Endothelial cell of umbilical vein (primary cell): Measurements from ENCODE around the gene MTA1. TPM values are rescaled to one million over a fixed set of nuclear protein-coding genes. Genes with fewer than 3 reads are reported as not detected.

Source experiments
- BruUV-seq: library from RNA; stranded (reverse); fragments of 400-500 nt; replicated peaks from 2 replicates; lab custom pipeline; 2021; lab: Mats Ljungman, UMichigan
- CTCF ChIA-PET: fragments of 300-600, 350-600 bp; sonication (Branson Sonifier 250); formaldehyde crosslinking; loops from one replicate; lab custom pipeline; 2021; ENCODE audit warnings: antibody characterized with exemption, inconsistent platforms; lab: Charles Lee
- POLR2A ChIA-PET: fragments of 300-600, 350-600 bp; sonication (Branson Sonifier 250); formaldehyde crosslinking; loops from one replicate; lab custom pipeline; 2021; ENCODE audit warnings: antibody characterized with exemption, inconsistent platforms; lab: Charles Lee
- DNase-seq: peaks from one replicate; pipeline ENCODE4 v3.0.0-alpha.2; 2011; ENCODE audit warnings: low read depth, low spot score
- FAIRE-seq: peaks from 2 replicates; lab custom pipeline; 2011; peaks lifted over from hg19 to GRCh38; lab: Jason Lieb, UNC
- H2AFZ ChIP-seq: 2 replicates; pipeline ENCODE4 v1.6.0; 2012; ENCODE audit warnings: low read depth, low read length, control low read depth, inconsistent platforms
- H3K27ac ChIP-seq: 2 replicates; pipeline ENCODE4 v1.5.1; 2011; ENCODE audit warnings: low read depth, mild to moderate bottlenecking, control low read depth, low read length, moderate library complexity; ENCODE audit not compliant: insufficient read depth
- H3K27me3 ChIP-seq, 2 experiments: 2 replicates each; pipeline versions ENCODE4 v1.6.0 to v1.6.1; 2011; ENCODE audit warnings: low read length in 2 of 2, mixed read lengths in 1 of 2; ENCODE audit not compliant: control insufficient read depth in 2 of 2, insufficient read depth in 2 of 2
- H3K36me3 ChIP-seq, 2 experiments: 2 replicates in 1 of 2; 3 replicates in 1 of 2; pipeline ENCODE4 v1.5.1; 2011; ENCODE audit warnings: low read length in 2 of 2, mild to moderate bottlenecking in 1 of 2, moderate library complexity in 1 of 2; ENCODE audit not compliant: control insufficient read depth in 2 of 2, insufficient read depth in 2 of 2; ENCODE audit errors: extremely low read depth in 1 of 2
- H3K4me1 ChIP-seq: 3 replicates; pipeline ENCODE4 v1.5.1; 2011; ENCODE audit warnings: mild to moderate bottlenecking, low read length; ENCODE audit not compliant: control insufficient read depth, insufficient read depth; ENCODE audit errors: extremely low read depth
- H3K4me2 ChIP-seq: 2 replicates; pipeline ENCODE4 v1.6.1; 2011; ENCODE audit warnings: low read length, control low read depth, mixed read lengths; ENCODE audit not compliant: insufficient read depth
- H3K4me3 ChIP-seq, 3 experiments: fragments of 200-600 bp in 1 of 3; sonication (generic), shearing (Covaris generic) in 1 of 3; replicated peaks in 1 of 3; 2 replicates each; pipeline ENCODE4 v1.5.1; 2011 to 2016; ENCODE audit warnings: control low read depth in 3 of 3, low read length in 3 of 3, mild to moderate bottlenecking in 2 of 3, inconsistent platforms in 1 of 3, low read depth in 1 of 3, moderate library complexity in 1 of 3; ENCODE audit not compliant: insufficient read depth in 1 of 3
- H3K79me2 ChIP-seq: 2 replicates; pipeline ENCODE4 v1.6.0; 2012; ENCODE audit warnings: low read length, inconsistent platforms; ENCODE audit not compliant: control insufficient read depth, insufficient read depth
- H3K9ac ChIP-seq: replicated peaks from 2 replicates; pipeline ENCODE3; 2011; ENCODE audit warnings: low read length, control low read depth; ENCODE audit not compliant: insufficient read depth; ENCODE audit errors: extremely low read depth
- H3K9me1 ChIP-seq: replicated peaks from 3 replicates; pipeline ENCODE4 v1.6.0; 2011; ENCODE audit warnings: mild to moderate bottlenecking, low read length; ENCODE audit not compliant: control insufficient read depth, insufficient read depth; ENCODE audit errors: extremely low read depth
- H3K9me3 ChIP-seq: replicated peaks from 2 replicates; pipeline ENCODE4 v1.5.1; 2012; ENCODE audit warnings: low read length, inconsistent platforms; ENCODE audit not compliant: control insufficient read depth, insufficient read depth
- H4K20me1 ChIP-seq: replicated peaks from 2 replicates; pipeline ENCODE3; 2011; ENCODE audit warnings: mild to moderate bottlenecking, low read length; ENCODE audit not compliant: control insufficient read depth, insufficient read depth; ENCODE audit errors: extremely low read depth
- CTCF ChIP-seq, 2 donors: IDR thresholded peaks; 1 replicate in 1 of 2; 2 replicates in 1 of 2; pipeline ENCODE4 v1.5.1; 2011; ENCODE audit warnings: low read length in 2 of 2, mild to moderate bottlenecking in 2 of 2, moderate library complexity in 2 of 2, control low read depth in 1 of 2, inconsistent platforms in 1 of 2, low read depth in 1 of 2; ENCODE audit not compliant: insufficient read depth in 1 of 2; ENCODE audit errors: extremely low read depth in 1 of 2
- EZH2 ChIP-seq: IDR thresholded peaks from 2 replicates; pipeline ENCODE4 v1.6.1; 2012; ENCODE audit warnings: borderline replicate concordance, low read depth, mild to moderate bottlenecking, moderate library complexity, low read length, inconsistent platforms; ENCODE audit not compliant: severe bottlenecking
- FOS ChIP-seq: IDR thresholded peaks from 2 replicates; pipeline ENCODE4 v1.6.1; 2011; ENCODE audit warnings: mild to moderate bottlenecking, low read length, moderate library complexity, borderline replicate concordance; ENCODE audit not compliant: insufficient read depth
- GATA2 ChIP-seq: IDR thresholded peaks from 2 replicates; pipeline ENCODE4 v1.7.0; 2011; ENCODE audit warnings: low read depth, mild to moderate bottlenecking, moderate library complexity, mixed read lengths, low read length; ENCODE audit not compliant: insufficient read length, insufficient read depth
- JUN ChIP-seq: IDR thresholded peaks from 2 replicates; pipeline ENCODE4 v1.6.1; 2011; ENCODE audit warnings: borderline replicate concordance, low read depth; ENCODE audit not compliant: insufficient read length, insufficient read depth
- MAX ChIP-seq: IDR thresholded peaks from 2 replicates; pipeline ENCODE4 v1.6.1; 2011; ENCODE audit not compliant: insufficient read depth, insufficient read length
- MYC ChIP-seq: IDR thresholded peaks from one replicate; pipeline ENCODE4 v1.6.1; 2011; ENCODE audit warnings: mild to moderate bottlenecking, low read depth, low read length
- POLR2A ChIP-seq: IDR thresholded peaks from 2 replicates; pipeline ENCODE4 v1.6.1; 2012; ENCODE audit warnings: low read depth, mild to moderate bottlenecking, control low read depth, low read length
- POLR2AphosphoS5 ChIP-seq: IDR thresholded peaks from 2 replicates; pipeline ENCODE4 v1.6.1; 2012; ENCODE audit warnings: low read depth, mild to moderate bottlenecking, control low read depth, low read length, moderate library complexity; ENCODE audit not compliant: insufficient read depth
- dilution Hi-C: fragments of 300-500 bp; cut with MboI; formaldehyde crosslinking; loops from one replicate; pipeline ENCODE4 v1.15.0; 2019; ENCODE audit warnings: low sequenced_read_pairs; ENCODE audit not compliant: extremely low pct_ligation_motif_present
- intact Hi-C: fragments of 100-400 bp; cut with micrococcal nuclease; formaldehyde crosslinking; loops from one replicate; pipeline ENCODE4 v1.10.0; 2022
- polyA plus RNA-seq, 4 experiments: library from polyadenylated mRNA; depleted of rRNA in 3 of 4; stranded (reverse) in 3 of 4; unstranded in 1 of 4; fragments of >200 nt; gene quantifications; 2 replicates each; pipeline versions ENCODE4 v1.2.1 to v1.2.3, GENCODE V29; 2011 to 2012; ENCODE audit warnings: missing spikeins in 1 of 4
- total RNA-seq: library from RNA; stranded (reverse); gene quantifications from 2 replicates; pipeline ENCODE4 v1.2.3, GENCODE V29; 2021

MTA1 gene
- total and polyA plus RNA-seq, 2 donors (not counting 3 experiments of a cell fraction or from before 2014, with no cell fraction given): 85.2 to 167 TPM

GRCh38 chr14:105436891-105437722 lies 17.5 kb downstream of the MTA1 start:
- no peaks in the 10 kb centered on the region for H3K27me3 ChIP-seq
- POLR2A ChIA-PET: no interaction called here
- TF ChIP-seq FOS (no peak), POLR2AphosphoS5 (no peak), GATA2 (no peak), MAX (no peak), MYC (no peak), EZH2 (no peak), CTCF (IDR thresholded peaks at IDR 0.05; ENCODE audit: extremely low read depth in 1 of 2, insufficient read depth in 1 of 2, low read depth in 1 of 2, low read length in 2 of 2) (no peak), JUN (no peak), POLR2A (no peak)
- dilution Hi-C loops (no loop called here), intact Hi-C loops (no loop called here)
- FAIRE-seq (no peak), DNase-seq (no peak)
- H3K9me1 ChIP-seq: no peaks in the 10 kb centered on the region
- BruUV-seq: no TSS peak
- H3K36me3 ChIP-seq: peaks cover 2 to 26% of the 10 kb centered on the region in 2 experiments
- no peak overlapping the region for H3K9ac ChIP-seq
- peaks cover 69% of the 10 kb centered on the region for H3K79me2 ChIP-seq
- H3K9me3 ChIP-seq: no peaks in the 10 kb centered on the region
- H3K4me1 ChIP-seq: peaks cover 18% of the 10 kb centered on the region
- no peak overlapping the region for H2AFZ ChIP-seq
- peaks cover 2% of the 10 kb centered on the region for H4K20me1 ChIP-seq
- no peak overlapping the region for H3K27ac ChIP-seq
- H3K4me2 ChIP-seq: no peak overlapping the region
- H3K4me3 ChIP-seq: no peak overlapping the region
- CTCF ChIA-PET: interaction anchor here (1.1 to 4.7 kb wide), 2 partner anchors 11 to 67 kb away, joined by 5 to 17 read pairs; no protein-coding TSS in a partner anchor
